Transverse colon (tissue), 4 donors: ENCODE data around the gene RAP1GAP2.

Experiments used
- CTCF ChIP-seq, 5 experiments: fragments of 200-600 bp in 3 of 5; fragments of 450-650 bp in 2 of 5; sonication (generic) in 3 of 5; IDR thresholded peaks; 1 replicate in 2 of 5; 2 replicates in 3 of 5; pipeline ENCODE4 v1.5.1; 2016 to 2017; ENCODE audit warnings: antibody characterized with exemption in 5 of 5, inconsistent platforms in 3 of 5, mild to moderate bottlenecking in 2 of 5, moderate library complexity in 1 of 5
- POLR2A ChIP-seq: fragments of 450-650 bp; IDR thresholded peaks from one replicate; pipeline ENCODE4 v1.6.1; 2016; ENCODE audit warnings: antibody characterized with exemption, mild to moderate bottlenecking, moderate library complexity
- POLR2AphosphoS5 ChIP-seq, 3 donors: sonication (generic); formaldehyde crosslinking; IDR thresholded peaks; one replicate each; pipeline ENCODE4 v1.6.1; 2016; ENCODE audit warnings: antibody characterized with exemption in 3 of 3

- TF ChIP-seq CTCF (IDR thresholded peaks at IDR 0.05) (no peak), POLR2A (no peak), POLR2AphosphoS5 (IDR thresholded peaks at IDR 0.05) (no peak)
Observed at GRCh38 chr17:2906901-2907300, 110.7 kb downstream of the RAP1GAP2 start.
